A673 (cell line): ENCODE data around the gene ENDOD1.

ENCODE experiments used
- EZH2 ChIP-seq: fragments of 200-600 bp; sonication (generic); IDR thresholded peaks from 2 replicates; pipeline ENCODE4 v1.6.1; 2017; ENCODE audit warnings: borderline replicate concordance, low read depth, mild to moderate bottlenecking, mixed read lengths, antibody characterized with exemption, low read length; ENCODE audit not compliant: poor library complexity, severe bottlenecking
- TF ChIP-seq, protein P1 (sequence below): fragments of 300-800, 200-600 bp; sonication (generic); conservative IDR thresholded peaks from 2 replicates; pipeline ENCODE4 v1.5.1; 2017; ENCODE audit warnings: low read depth, mild to moderate bottlenecking, antibody characterized with exemption, low read length, moderate library complexity, mixed read lengths

GRCh38 chr11:95086151-95086550 lies 3.5 kb upstream of the ENDOD1 start:
- TF ChIP-seq, protein P1, sequence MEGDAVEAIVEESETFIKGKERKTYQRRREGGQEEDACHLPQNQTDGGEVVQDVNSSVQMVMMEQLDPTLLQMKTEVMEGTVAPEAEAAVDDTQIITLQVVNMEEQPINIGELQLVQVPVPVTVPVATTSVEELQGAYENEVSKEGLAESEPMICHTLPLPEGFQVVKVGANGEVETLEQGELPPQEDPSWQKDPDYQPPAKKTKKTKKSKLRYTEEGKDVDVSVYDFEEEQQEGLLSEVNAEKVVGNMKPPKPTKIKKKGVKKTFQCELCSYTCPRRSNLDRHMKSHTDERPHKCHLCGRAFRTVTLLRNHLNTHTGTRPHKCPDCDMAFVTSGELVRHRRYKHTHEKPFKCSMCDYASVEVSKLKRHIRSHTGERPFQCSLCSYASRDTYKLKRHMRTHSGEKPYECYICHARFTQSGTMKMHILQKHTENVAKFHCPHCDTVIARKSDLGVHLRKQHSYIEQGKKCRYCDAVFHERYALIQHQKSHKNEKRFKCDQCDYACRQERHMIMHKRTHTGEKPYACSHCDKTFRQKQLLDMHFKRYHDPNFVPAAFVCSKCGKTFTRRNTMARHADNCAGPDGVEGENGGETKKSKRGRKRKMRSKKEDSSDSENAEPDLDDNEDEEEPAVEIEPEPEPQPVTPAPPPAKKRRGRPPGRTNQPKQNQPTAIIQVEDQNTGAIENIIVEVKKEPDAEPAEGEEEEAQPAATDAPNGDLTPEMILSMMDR, result no peak
- no peak for TF ChIP-seq EZH2
